Lower leg skin (tissue), 4 donors: Measurements from ENCODE around the gene DOC2A. TPM values are rescaled to one million over a fixed set of nuclear protein-coding genes. Genes with fewer than 3 reads are reported as not detected.

Experiments used
- DNase-seq, 2 donors: peaks; one replicate each; pipeline ENCODE4 v3.0.0-alpha.2; 2019; ENCODE audit warnings: low spot score in 2 of 2
- H3K4me3 ChIP-seq: fragments of 200-600 bp; sonication (generic); 2 replicates; pipeline ENCODE4 v1.5.1; 2017; ENCODE audit warnings: mild to moderate bottlenecking, low read depth; ENCODE audit not compliant: poor library complexity, severe bottlenecking
- CTCF ChIP-seq, 3 donors: fragments of 450-650 bp; IDR thresholded peaks; one replicate each; pipeline ENCODE4 v1.5.1; 2016; ENCODE audit warnings: antibody characterized with exemption in 3 of 3, mild to moderate bottlenecking in 3 of 3, moderate library complexity in 2 of 3
- POLR2A ChIP-seq, 2 donors: fragments of 450-650 bp; IDR thresholded peaks; one replicate each; pipeline ENCODE4 v1.6.1; 2016 to 2017; ENCODE audit warnings: antibody characterized with exemption in 2 of 2, mild to moderate bottlenecking in 1 of 2, moderate library complexity in 1 of 2
- WGBS, 2 donors: methylation state at CpG; one replicate each; pipeline ENCODE4 v1.1.5; 2018; 5-methylcytosine and 5-hydroxymethylcytosine counted together
- intact Hi-C: fragments of 100-400 bp; cut with DNase I; formaldehyde crosslinking; loops from one replicate; pipeline ENCODE4 v1.15.0; 2023; ENCODE audit warnings: low total_unique reads
- total RNA-seq, 4 donors: library from RNA; depleted of rRNA; stranded (reverse); fragments of >200 nt; gene quantifications; one replicate each; pipeline ENCODE4 v1.1.0, GENCODE V29; 2016

DOC2A gene
- total RNA-seq, 4 donors from 2014 or later, result 0.21 to 2.6 (median 0.69) TPM; not detected in 1

- H3K4me3 ChIP-seq, result no peak overlapping the region
- intact Hi-C loops, result no loop called here
- no peak for TF ChIP-seq CTCF (IDR thresholded peaks at IDR 0.05)
- no peak for TF ChIP-seq POLR2A (IDR thresholded peaks at IDR 0.05)
- DNase-seq, result no peak
- WGBS, 2 donors, result 92 to 96% methylated on average over 20 of the region's 20 CpGs
Observed at GRCh38 chr16:29986231-29986630, 24.6 kb downstream of the DOC2A start.

- WGBS, 2 donors, result 90 to 93% methylated on average over 22 to 28 of the region's 28 CpGs
- DNase-seq, result no peak
- TF ChIP-seq POLR2A (IDR thresholded peaks at IDR 0.05) (no peak), CTCF (IDR thresholded peaks at IDR 0.05) (no peak)
- intact Hi-C loops, result no loop called here
- no peak overlapping the region for H3K4me3 ChIP-seq
Observed at GRCh38 chr16:29985271-29985811, 25.5 kb downstream of the DOC2A start.

- H3K4me3 ChIP-seq, result no peak overlapping the region
- no peak for TF ChIP-seq POLR2A (IDR thresholded peaks at IDR 0.05)
- TF ChIP-seq CTCF (IDR thresholded peaks at IDR 0.05), result no peak
- intact Hi-C loops, result no loop called here
- DNase-seq, result no peak
- 88 to 91% methylated on average over 5 of the region's 5 CpGs for WGBS, 2 donors
Observed at GRCh38 chr16:29984764-29985147, 26.1 kb downstream of the DOC2A start.

- no peak overlapping the region for H3K4me3 ChIP-seq
- no peak for DNase-seq
- 77 to 80% methylated on average over 6 of the region's 6 CpGs for WGBS, 2 donors
- intact Hi-C loops, result no loop called here
- TF ChIP-seq CTCF (IDR thresholded peaks at IDR 0.05) (no peak), POLR2A (IDR thresholded peaks at IDR 0.05) (no peak)
Observed at GRCh38 chr16:29984137-29984763, 26.6 kb downstream of the DOC2A start.

GRCh38 chr16:29983420-29984136, 27.2 kb downstream of the DOC2A start:
- intact Hi-C loops, result no loop called here
- DNase-seq, result no peak
- no peak for TF ChIP-seq POLR2A (IDR thresholded peaks at IDR 0.05)
- TF ChIP-seq CTCF (IDR thresholded peaks at IDR 0.05), result no peak
- H3K4me3 ChIP-seq, result no peak overlapping the region
- WGBS, 2 donors, result 78 to 79% methylated on average over 12 of the region's 12 CpGs
